ENCODE measurements around the gene MAP3K6. TPM values are rescaled to one million over a fixed set of nuclear protein-coding genes. Genes with fewer than 3 reads are reported as not detected.

MAP3K6 gene
- total and polyA plus RNA-seq, 4 donors: 1.3 to 8.3 (median 4.0) TPM

DNA sequence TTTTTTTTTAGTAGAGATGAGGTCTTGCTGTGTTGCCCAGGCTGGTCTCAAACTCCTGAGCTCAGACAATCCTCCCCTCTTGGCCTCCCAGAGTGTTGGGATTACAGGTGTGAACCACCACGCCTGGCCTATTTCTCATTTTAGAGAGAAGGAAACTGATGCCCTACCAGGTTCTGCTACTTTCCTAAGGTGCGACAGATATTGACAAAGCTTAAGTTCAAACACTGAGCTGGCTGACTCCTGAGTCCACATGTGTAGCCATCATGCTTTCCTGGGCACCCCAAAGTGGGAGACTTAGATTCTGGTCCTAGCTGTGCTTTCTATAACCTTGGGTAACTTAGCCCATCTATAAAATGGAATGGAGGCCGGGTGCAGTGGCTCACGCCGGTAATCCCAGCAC lies 49.9 kb downstream of the MAP3K6 start:
- no peak overlapping the region for H3K4me3 ChIP-seq (ENCODE audit: low read depth in 1 of 3, low read length in 3 of 3)
- peaks cover 0 to 3% (median 2%) of the 10 kb centered on the region in 4 donors for H3K4me1 ChIP-seq (ENCODE audit: control insufficient read depth in 4 of 4, insufficient read depth in 4 of 4, low read length in 3 of 4)
- H3K27ac ChIP-seq (ENCODE audit: low read depth in 1 of 2, low read length in 2 of 2): no peak overlapping the region
- 82% methylated on average over 5 of the region's 5 CpGs for WGBS
- no peaks in the 10 kb centered on the region for H3K27me3 ChIP-seq (ENCODE audit: control insufficient read depth in 4 of 4, insufficient read depth in 4 of 4, low read length in 3 of 4)
- no peaks in the 10 kb centered on the region for H3K36me3 ChIP-seq (ENCODE audit: control insufficient read depth in 4 of 4, insufficient read depth in 3 of 4, low read depth in 1 of 4, low read length in 3 of 4)
- TF ChIP-seq, protein P1, sequence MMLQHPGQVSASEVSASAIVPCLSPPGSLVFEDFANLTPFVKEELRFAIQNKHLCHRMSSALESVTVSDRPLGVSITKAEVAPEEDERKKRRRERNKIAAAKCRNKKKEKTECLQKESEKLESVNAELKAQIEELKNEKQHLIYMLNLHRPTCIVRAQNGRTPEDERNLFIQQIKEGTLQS (IDR thresholded peaks at IDR 0.05): no peak
- TF ChIP-seq, protein P2, sequence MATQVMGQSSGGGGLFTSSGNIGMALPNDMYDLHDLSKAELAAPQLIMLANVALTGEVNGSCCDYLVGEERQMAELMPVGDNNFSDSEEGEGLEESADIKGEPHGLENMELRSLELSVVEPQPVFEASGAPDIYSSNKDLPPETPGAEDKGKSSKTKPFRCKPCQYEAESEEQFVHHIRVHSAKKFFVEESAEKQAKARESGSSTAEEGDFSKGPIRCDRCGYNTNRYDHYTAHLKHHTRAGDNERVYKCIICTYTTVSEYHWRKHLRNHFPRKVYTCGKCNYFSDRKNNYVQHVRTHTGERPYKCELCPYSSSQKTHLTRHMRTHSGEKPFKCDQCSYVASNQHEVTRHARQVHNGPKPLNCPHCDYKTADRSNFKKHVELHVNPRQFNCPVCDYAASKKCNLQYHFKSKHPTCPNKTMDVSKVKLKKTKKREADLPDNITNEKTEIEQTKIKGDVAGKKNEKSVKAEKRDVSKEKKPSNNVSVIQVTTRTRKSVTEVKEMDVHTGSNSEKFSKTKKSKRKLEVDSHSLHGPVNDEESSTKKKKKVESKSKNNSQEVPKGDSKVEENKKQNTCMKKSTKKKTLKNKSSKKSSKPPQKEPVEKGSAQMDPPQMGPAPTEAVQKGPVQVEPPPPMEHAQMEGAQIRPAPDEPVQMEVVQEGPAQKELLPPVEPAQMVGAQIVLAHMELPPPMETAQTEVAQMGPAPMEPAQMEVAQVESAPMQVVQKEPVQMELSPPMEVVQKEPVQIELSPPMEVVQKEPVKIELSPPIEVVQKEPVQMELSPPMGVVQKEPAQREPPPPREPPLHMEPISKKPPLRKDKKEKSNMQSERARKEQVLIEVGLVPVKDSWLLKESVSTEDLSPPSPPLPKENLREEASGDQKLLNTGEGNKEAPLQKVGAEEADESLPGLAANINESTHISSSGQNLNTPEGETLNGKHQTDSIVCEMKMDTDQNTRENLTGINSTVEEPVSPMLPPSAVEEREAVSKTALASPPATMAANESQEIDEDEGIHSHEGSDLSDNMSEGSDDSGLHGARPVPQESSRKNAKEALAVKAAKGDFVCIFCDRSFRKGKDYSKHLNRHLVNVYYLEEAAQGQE (IDR thresholded peaks at IDR 0.05): no peak
- TF ChIP-seq FOXA2 (IDR thresholded peaks at IDR 0.05) (no peak), TAF1 (conservative IDR thresholded peaks at IDR 0.05) (no peak), NR2F2 (IDR thresholded peaks at IDR 0.05) (no peak), RXRA (IDR thresholded peaks at IDR 0.05) (no peak), GABPA (IDR thresholded peaks at IDR 0.05 in 1 of 2, conservative IDR thresholded peaks at IDR 0.05 in 1 of 2) (no peak), RAD21 (IDR thresholded peaks at IDR 0.05) (no peak), JUND (IDR thresholded peaks at IDR 0.05) (no peak), MAX (IDR thresholded peaks at IDR 0.05) (no peak), SP1 (IDR thresholded peaks at IDR 0.05) (no peak), HNF4A (conservative IDR thresholded peaks at IDR 0.05) (no peak), FOXA1 (IDR thresholded peaks at IDR 0.05) (no peak), YY1 (IDR thresholded peaks at IDR 0.05) (no peak), HNF4G (IDR thresholded peaks at IDR 0.05) (no peak), EGR1 (IDR thresholded peaks at IDR 0.05; ENCODE audit: low read depth in 2 of 2) (no peak)
- TF ChIP-seq, protein P3, sequence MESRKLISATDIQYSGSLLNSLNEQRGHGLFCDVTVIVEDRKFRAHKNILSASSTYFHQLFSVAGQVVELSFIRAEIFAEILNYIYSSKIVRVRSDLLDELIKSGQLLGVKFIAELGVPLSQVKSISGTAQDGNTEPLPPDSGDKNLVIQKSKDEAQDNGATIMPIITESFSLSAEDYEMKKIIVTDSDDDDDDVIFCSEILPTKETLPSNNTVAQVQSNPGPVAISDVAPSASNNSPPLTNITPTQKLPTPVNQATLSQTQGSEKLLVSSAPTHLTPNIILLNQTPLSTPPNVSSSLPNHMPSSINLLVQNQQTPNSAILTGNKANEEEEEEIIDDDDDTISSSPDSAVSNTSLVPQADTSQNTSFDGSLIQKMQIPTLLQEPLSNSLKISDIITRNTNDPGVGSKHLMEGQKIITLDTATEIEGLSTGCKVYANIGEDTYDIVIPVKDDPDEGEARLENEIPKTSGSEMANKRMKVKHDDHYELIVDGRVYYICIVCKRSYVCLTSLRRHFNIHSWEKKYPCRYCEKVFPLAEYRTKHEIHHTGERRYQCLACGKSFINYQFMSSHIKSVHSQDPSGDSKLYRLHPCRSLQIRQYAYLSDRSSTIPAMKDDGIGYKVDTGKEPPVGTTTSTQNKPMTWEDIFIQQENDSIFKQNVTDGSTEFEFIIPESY (IDR thresholded peaks at IDR 0.05): no peak
- TF ChIP-seq, protein P4, sequence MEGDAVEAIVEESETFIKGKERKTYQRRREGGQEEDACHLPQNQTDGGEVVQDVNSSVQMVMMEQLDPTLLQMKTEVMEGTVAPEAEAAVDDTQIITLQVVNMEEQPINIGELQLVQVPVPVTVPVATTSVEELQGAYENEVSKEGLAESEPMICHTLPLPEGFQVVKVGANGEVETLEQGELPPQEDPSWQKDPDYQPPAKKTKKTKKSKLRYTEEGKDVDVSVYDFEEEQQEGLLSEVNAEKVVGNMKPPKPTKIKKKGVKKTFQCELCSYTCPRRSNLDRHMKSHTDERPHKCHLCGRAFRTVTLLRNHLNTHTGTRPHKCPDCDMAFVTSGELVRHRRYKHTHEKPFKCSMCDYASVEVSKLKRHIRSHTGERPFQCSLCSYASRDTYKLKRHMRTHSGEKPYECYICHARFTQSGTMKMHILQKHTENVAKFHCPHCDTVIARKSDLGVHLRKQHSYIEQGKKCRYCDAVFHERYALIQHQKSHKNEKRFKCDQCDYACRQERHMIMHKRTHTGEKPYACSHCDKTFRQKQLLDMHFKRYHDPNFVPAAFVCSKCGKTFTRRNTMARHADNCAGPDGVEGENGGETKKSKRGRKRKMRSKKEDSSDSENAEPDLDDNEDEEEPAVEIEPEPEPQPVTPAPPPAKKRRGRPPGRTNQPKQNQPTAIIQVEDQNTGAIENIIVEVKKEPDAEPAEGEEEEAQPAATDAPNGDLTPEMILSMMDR (IDR thresholded peaks at IDR 0.05; ENCODE audit: low read depth, low read length, missing input control): no peak
- no peaks in the 10 kb centered on the region for H3K9me3 ChIP-seq (ENCODE audit: control insufficient read depth in 4 of 4, low read length in 3 of 4)
- no peak overlapping the region for H3K9ac ChIP-seq (ENCODE audit: low read depth in 1 of 2, low read length in 2 of 2)
- DNase-seq (ENCODE audit: low spot score): no peak

Measured in liver (tissue), 9 donors.